Vagina (tissue), 2 donors: ENCODE measurements around the gene APOL5. TPM values are rescaled to one million over a fixed set of nuclear protein-coding genes. Genes with fewer than 3 reads are reported as not detected.

Experiments
- DNase-seq, 2 donors: peaks; one replicate each; pipeline ENCODE4 v3.0.0-alpha.2; 2017; ENCODE audit errors: extremely low spot score in 2 of 2
- H3K27ac ChIP-seq: fragments of 200-600 bp; sonication (generic); one replicate; pipeline ENCODE4 v1.5.1; 2019
- H3K27me3 ChIP-seq: fragments of 200-600 bp; sonication (generic); one replicate; pipeline ENCODE4 v1.5.1; 2019
- H3K36me3 ChIP-seq, 2 donors: fragments of 200-600 bp; sonication (generic); one replicate each; pipeline ENCODE4 v1.5.1; 2017 to 2019
- H3K4me1 ChIP-seq: fragments of 200-600 bp; sonication (generic); one replicate; pipeline ENCODE4 v1.5.1; 2019
- H3K4me3 ChIP-seq, 2 donors: fragments of 200-600 bp; sonication (generic); 1 replicate in 1 of 2; 2 replicates in 1 of 2; pipeline ENCODE4 v1.5.1; 2016 to 2019
- H3K9me3 ChIP-seq: fragments of 200-600 bp; sonication (generic); one replicate; pipeline ENCODE4 v1.5.1; 2019
- POLR2A ChIP-seq, 2 donors: fragments of 450-650 bp; IDR thresholded peaks; one replicate each; pipeline ENCODE4 v1.6.1; 2017; ENCODE audit warnings: antibody characterized with exemption in 2 of 2, mild to moderate bottlenecking in 2 of 2, moderate library complexity in 2 of 2
- POLR2AphosphoS5 ChIP-seq, 2 donors: sonication (generic); formaldehyde crosslinking; IDR thresholded peaks; one replicate each; pipeline ENCODE4 v1.9.0; 2017; ENCODE audit warnings: antibody characterized with exemption in 2 of 2, mild to moderate bottlenecking in 2 of 2, low read depth in 1 of 2; ENCODE audit not compliant: insufficient read depth in 1 of 2
- intact Hi-C: fragments of 100-400 bp; cut with DNase I; formaldehyde crosslinking; loops from one replicate; pipeline ENCODE4 v1.15.1; 2023
- total RNA-seq: library from RNA; depleted of rRNA; stranded (reverse); fragments of >200 nt; gene quantifications from one replicate; pipeline ENCODE4 v1.2.3, GENCODE V29; 2016
- TF ChIP-seq, protein P1 (sequence below), 3 experiments: fragments of 450-650 bp in 2 of 3; fragments of 200-600 bp in 1 of 3; sonication (generic) in 1 of 3; IDR thresholded peaks; one replicate each; pipeline ENCODE4 v1.5.1; 2017 to 2019; ENCODE audit warnings: antibody characterized with exemption in 3 of 3, mild to moderate bottlenecking in 2 of 3, moderate library complexity in 2 of 3

The APOL5 gene
- total RNA-seq, 1 donor from 2014 or later, result not detected

DNA sequence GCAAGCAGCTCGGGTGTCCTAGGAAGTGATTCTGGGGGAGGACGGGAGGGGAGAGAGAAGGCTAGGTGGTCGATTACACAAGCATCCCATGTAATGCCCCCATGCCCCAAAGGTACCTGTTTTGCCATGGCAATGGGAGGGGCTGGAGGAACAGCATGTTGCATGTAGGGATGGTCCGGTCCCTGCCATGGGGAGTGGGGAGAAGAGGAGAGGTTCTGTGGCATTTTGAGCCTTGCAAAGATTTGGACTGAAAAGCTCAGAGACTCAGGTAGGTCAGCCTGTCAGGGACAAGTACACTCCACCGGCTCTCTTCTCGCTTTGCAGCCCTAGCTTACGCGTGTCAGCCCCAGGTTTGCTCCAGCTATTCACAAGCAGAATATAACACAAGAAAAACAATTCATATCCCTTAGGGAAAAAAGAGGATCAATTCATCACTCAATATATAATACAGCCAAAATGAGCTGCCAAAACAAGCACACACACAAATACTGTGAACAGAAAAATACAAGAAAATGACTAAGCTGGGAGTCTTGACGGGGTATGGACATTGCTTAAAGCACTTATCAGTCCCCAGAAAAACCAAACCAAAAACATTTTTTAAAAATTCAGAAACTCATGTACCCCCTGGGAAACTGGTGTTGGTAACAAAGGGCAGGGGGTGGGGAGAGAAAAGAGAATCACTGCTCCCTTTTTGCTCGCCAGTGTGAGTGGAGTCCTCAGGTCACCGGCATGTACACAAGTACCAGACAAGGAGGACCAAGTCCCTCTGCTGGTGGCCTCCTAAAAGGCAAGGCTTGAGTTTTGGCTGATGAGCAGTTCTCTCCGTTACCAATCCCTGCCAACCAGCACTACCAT is 21.6 kb downstream of the APOL5 start:
- peaks cover 0 to 10% of the 10 kb centered on the region in 2 donors for H3K36me3 ChIP-seq
- peak; percentile 64 to 83 for DNase-seq
- H3K9me3 ChIP-seq, result no peaks in the 10 kb centered on the region
- H3K27ac ChIP-seq, result no peak overlapping the region
- H3K4me3 ChIP-seq, result no peak overlapping the region
- intact Hi-C loops, result no loop called here
- TF ChIP-seq, protein P1, sequence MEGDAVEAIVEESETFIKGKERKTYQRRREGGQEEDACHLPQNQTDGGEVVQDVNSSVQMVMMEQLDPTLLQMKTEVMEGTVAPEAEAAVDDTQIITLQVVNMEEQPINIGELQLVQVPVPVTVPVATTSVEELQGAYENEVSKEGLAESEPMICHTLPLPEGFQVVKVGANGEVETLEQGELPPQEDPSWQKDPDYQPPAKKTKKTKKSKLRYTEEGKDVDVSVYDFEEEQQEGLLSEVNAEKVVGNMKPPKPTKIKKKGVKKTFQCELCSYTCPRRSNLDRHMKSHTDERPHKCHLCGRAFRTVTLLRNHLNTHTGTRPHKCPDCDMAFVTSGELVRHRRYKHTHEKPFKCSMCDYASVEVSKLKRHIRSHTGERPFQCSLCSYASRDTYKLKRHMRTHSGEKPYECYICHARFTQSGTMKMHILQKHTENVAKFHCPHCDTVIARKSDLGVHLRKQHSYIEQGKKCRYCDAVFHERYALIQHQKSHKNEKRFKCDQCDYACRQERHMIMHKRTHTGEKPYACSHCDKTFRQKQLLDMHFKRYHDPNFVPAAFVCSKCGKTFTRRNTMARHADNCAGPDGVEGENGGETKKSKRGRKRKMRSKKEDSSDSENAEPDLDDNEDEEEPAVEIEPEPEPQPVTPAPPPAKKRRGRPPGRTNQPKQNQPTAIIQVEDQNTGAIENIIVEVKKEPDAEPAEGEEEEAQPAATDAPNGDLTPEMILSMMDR (IDR thresholded peaks at IDR 0.05), result no peak
- no peak for TF ChIP-seq POLR2AphosphoS5 (IDR thresholded peaks at IDR 0.05; ENCODE audit: insufficient read depth in 1 of 2, low read depth in 1 of 2)
- no peak for TF ChIP-seq POLR2A (IDR thresholded peaks at IDR 0.05)
- peaks cover under 1% of the 10 kb centered on the region for H3K4me1 ChIP-seq
- H3K27me3 ChIP-seq, result no peaks in the 10 kb centered on the region

DNA sequence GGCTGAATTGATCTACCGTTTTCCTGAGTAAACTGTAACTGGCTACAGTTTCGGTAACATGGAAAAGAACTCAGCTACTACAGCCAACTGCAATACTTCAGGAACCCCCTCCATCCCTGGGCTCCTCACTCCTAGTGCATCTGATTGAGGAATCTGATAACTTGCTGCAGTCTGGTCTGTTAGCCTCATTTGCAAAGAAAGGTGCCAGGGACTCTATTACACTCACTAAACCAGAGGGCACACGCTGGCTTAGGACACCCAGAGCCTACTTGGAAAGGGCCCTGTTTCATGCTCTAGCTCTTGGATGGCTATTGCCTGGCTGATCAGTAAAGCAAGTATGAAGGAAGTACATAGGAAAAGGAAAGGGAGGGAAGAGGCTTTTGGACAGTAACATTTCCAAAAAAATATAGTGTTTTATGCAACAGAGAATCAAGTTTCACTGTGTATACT is 22.3 kb downstream of the APOL5 start:
- H3K36me3 ChIP-seq, result peaks cover 0 to 11% of the 10 kb centered on the region in 2 donors

DNA sequence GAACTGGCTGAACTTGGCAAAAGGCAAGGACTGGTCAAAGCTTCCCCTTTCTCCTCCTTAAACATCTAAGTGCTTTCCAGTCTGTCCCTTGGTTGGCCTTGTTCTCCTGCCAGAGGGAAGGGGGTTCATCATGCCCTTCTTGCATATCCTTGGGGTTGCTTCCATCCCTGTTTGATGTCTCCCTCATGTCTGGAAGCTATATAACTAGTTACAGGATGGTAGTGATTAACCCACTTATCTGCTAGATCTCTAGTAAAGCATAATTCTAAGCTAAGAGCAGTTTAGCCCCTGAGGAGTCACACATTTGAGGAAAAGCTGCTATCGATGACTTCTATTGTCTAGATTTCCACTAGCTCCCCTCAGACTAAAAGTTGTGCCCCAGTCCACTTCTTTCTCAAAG is 22.9 kb downstream of the APOL5 start:
- Histone ChIP-seq H3K36me3 (peaks cover 0 to 12% of the 10 kb centered on the region in 2 donors), H3K27me3 (no peaks in the 10 kb centered on the region), H3K4me1 (no peaks in the 10 kb centered on the region), H3K9me3 (no peaks in the 10 kb centered on the region), H3K4me3 (no peak overlapping the region), H3K27ac (no peak overlapping the region)
- intact Hi-C loops, result no loop called here
- no peak for TF ChIP-seq POLR2A (IDR thresholded peaks at IDR 0.05)
- no peak for DNase-seq

More for the DNA sequence above, 22.3 kb downstream of the APOL5 start:
- H3K27me3 ChIP-seq, result no peaks in the 10 kb centered on the region
- TF ChIP-seq, protein P1 (IDR thresholded peaks at IDR 0.05), result no peak
- TF ChIP-seq POLR2AphosphoS5 (IDR thresholded peaks at IDR 0.05; ENCODE audit: insufficient read depth in 1 of 2, low read depth in 1 of 2) (no peak), POLR2A (IDR thresholded peaks at IDR 0.05) (no peak)
- H3K9me3 ChIP-seq, result no peaks in the 10 kb centered on the region
- H3K4me1 ChIP-seq, result no peaks in the 10 kb centered on the region
- intact Hi-C loops, result no loop called here
- H3K4me3 ChIP-seq, result no peak overlapping the region
- H3K27ac ChIP-seq, result no peak overlapping the region
- DNase-seq, result no peak

DNA sequence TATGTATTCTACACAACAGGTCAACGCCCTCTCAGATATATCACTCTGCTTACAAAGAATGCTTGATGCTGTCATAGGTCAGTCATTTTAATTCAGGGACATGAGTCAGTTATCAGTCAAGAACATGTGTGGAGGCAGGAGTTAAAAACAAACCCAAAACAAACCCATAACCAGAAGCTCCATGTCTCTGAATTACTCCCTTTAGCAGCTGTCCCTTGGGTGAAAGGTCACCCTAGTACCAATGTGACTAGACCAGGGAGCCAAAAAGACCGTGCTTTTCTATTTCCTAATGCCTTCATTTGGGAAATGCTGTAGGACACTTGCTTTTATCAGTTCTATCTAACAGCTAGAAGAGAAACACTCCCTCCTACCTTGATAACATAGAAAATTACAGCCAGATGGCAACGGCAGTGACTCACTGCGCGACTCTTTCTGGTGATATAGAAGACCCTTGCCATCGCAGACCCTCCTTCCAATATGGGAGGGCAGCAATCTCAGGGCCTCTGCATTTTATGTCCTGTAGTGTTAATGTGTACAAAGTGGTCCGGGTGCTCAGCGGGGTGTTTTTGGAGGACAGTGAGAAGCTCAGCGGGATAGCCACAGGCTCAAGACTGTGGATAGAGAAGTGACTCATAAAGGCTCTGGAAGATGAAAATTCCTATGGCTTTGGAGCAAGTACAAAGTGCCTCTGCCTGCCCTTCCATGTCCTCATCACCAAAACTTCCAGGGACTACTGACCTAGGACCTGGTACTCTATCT is 24.8 kb downstream of the APOL5 start:
- TF ChIP-seq POLR2AphosphoS5 (IDR thresholded peaks at IDR 0.05; ENCODE audit: insufficient read depth in 1 of 2, low read depth in 1 of 2), result no peak
- no peaks in the 10 kb centered on the region for H3K27me3 ChIP-seq
- intact Hi-C loops, result no loop called here
- no peak overlapping the region for H3K4me3 ChIP-seq
- H3K36me3 ChIP-seq, result peaks cover 0 to 19% of the 10 kb centered on the region in 2 donors
- no peaks in the 10 kb centered on the region for H3K4me1 ChIP-seq
- H3K9me3 ChIP-seq, result no peaks in the 10 kb centered on the region
- DNase-seq, result no peak
- H3K27ac ChIP-seq, result peak overlapping the region; percentile 38

DNA sequence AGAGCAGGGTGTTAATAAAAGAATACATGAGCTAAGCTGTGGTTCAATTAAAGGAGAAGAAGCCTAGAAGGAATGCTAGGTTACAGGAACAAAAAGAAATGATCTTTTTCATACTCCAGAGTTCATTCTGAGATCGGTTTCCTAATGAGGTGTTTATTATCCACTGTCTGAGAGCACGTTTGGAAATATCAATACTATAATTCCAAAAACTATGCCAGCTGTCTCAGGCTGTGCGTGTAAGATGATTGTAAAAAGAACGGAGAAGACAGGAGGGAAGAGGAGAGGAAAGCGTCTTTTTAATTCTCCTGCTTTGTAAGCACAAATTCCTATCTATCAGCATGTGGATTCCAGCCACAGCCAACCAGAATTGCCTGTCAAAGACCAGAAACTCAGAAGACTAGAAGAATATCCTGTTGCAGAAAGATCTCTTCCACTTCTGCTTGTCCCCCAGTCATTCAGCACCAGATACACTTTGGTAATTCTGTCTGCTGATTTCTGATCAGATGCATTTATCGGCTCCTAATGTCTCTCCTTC is 25.7 kb downstream of the APOL5 start:
- Histone ChIP-seq H3K4me3 (no peak overlapping the region), H3K9me3 (no peaks in the 10 kb centered on the region), H3K36me3 (peaks cover 0 to 19% of the 10 kb centered on the region in 2 donors), H3K4me1 (no peaks in the 10 kb centered on the region), H3K27ac (no peak overlapping the region), H3K27me3 (no peaks in the 10 kb centered on the region)
- no peak for DNase-seq
- intact Hi-C loops, result no loop called here
- TF ChIP-seq POLR2A (IDR thresholded peaks at IDR 0.05) (no peak), POLR2AphosphoS5 (IDR thresholded peaks at IDR 0.05; ENCODE audit: insufficient read depth in 1 of 2, low read depth in 1 of 2) (no peak)
- TF ChIP-seq, protein P1 (IDR thresholded peaks at IDR 0.05), result no peak
